ENCODE measurements around the gene NPC1L1.
A peak's percentile ranks its signal among the peaks of the same experiment; 100 is the strongest.

NPC1L1 gene

DNA sequence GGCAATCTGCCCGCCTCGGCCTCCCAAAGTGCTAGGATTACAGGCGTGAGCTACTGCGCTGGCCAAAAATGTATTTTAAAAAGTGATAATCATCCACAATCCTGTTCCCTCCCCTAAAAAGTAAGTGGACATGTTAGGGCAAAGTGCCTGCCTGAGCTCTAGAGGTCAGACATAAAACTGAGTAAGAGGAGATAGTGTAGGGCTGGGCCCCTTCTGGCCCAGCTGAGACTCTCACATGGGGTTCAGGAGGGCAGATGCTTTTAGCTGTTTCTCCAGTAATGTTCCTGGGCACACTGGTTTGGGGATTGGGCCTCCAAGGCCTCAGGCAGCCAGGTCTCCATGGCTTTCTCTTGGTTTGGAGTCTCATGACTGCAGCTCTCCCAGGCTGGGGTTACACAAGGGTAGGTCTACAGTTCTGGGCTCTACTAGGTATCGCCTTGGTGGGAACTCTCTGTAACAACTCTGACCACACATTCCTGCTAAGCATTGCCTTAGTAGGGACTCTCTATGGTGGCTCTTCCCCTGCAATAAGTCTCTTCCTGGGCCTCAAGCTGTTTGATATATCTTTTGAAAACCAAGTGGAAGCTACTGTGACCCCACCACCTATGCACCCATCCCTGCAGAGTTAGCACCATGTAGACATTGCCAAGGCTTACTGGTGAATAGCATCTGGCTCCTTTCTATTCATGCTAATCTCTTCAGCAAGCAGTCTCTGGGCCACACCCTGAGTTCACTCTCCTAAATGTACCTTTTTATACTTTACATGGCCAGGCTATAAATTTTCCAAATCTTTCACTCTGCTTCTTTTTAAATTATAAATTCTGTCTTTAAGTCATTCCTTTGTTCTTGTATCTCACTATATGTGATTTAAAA, 43.7 kb downstream of the NPC1L1 start:
- TF ChIP-seq, protein P1, sequence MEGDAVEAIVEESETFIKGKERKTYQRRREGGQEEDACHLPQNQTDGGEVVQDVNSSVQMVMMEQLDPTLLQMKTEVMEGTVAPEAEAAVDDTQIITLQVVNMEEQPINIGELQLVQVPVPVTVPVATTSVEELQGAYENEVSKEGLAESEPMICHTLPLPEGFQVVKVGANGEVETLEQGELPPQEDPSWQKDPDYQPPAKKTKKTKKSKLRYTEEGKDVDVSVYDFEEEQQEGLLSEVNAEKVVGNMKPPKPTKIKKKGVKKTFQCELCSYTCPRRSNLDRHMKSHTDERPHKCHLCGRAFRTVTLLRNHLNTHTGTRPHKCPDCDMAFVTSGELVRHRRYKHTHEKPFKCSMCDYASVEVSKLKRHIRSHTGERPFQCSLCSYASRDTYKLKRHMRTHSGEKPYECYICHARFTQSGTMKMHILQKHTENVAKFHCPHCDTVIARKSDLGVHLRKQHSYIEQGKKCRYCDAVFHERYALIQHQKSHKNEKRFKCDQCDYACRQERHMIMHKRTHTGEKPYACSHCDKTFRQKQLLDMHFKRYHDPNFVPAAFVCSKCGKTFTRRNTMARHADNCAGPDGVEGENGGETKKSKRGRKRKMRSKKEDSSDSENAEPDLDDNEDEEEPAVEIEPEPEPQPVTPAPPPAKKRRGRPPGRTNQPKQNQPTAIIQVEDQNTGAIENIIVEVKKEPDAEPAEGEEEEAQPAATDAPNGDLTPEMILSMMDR (IDR thresholded peaks at IDR 0.05; ENCODE audit: low read depth, low read length, missing control alignments), result no peak
- H3K27me3 ChIP-seq (replicated peaks), result no peaks in the 10 kb centered on the region
- no peak for DNase-seq
- H3K36me3 ChIP-seq (replicated peaks), result no peaks in the 10 kb centered on the region
- in situ Hi-C loops (cut with HindIII; ENCODE audit: low pct_ligation_motif_present, low sequenced_read_pairs), result loop anchor here (25.0 kb wide), 1 partner anchor 260 kb away; no protein-coding TSS in a partner anchor
- H3K4me3 ChIP-seq (ENCODE audit: low read depth, low read length), result no peak overlapping the region
- H3K27ac ChIP-seq, result no peak overlapping the region

DNA sequence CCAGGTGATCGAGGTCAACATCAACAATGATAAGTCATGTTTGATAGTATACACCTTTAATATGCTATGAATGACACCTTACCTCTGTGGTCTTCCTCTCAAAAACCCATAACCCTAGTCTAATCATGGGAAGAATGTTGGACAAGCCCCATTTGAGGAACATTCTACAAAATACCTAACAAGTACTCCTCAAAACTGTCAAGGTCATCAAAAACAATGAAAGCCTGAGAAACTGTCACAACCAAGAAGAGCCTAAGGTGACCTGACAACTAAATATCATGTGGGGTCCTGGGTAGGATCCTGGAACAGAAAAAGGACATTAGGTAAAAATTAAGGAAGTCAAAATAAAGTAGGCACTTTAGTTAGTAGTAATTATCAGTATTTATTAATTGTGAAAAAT, 44.7 kb downstream of the NPC1L1 start:
- no peak for DNase-seq
- no peak overlapping the region for H3K4me3 ChIP-seq (ENCODE audit: low read depth, low read length)
- H3K36me3 ChIP-seq (replicated peaks), result no peaks in the 10 kb centered on the region
- H3K27me3 ChIP-seq (replicated peaks), result no peaks in the 10 kb centered on the region
- in situ Hi-C loops (cut with HindIII; ENCODE audit: low pct_ligation_motif_present, low sequenced_read_pairs), result loop anchor here (25.0 kb wide), 1 partner anchor 259 kb away; no protein-coding TSS in a partner anchor
- TF ChIP-seq, protein P1 (IDR thresholded peaks at IDR 0.05; ENCODE audit: low read depth, low read length, missing control alignments), result no peak
- H3K27ac ChIP-seq, result no peak overlapping the region

DNA sequence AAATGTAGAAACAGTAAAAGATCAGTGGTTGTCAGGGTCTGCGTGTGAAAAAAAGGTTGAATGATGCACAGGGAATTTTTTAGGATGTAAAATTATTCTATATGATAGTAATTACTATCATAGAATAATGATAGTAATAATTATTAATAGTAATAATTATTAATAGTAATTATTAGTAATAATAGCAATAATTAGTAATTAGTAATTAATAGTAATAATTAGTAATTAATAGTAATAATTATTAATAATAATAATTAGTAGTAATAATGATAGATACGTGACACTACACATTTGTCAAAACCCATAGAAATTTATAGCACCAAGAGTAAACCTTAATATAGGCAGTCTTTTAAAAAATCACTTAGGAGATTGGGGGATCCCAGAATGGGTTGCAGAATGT, 46.2 kb downstream of the NPC1L1 start:
- Histone ChIP-seq H3K27me3 (replicated peaks) (no peaks in the 10 kb centered on the region), H3K4me3 (ENCODE audit: low read depth, low read length) (no peak overlapping the region), H3K27ac (no peak overlapping the region), H3K36me3 (replicated peaks) (no peaks in the 10 kb centered on the region)
- in situ Hi-C loops (cut with HindIII; ENCODE audit: low pct_ligation_motif_present, low sequenced_read_pairs), result loop anchor here (25.0 kb wide), 1 partner anchor 258 kb away; no protein-coding TSS in a partner anchor
- TF ChIP-seq, protein P1 (IDR thresholded peaks at IDR 0.05; ENCODE audit: low read depth, low read length, missing control alignments), result no peak
- DNase-seq, result no peak

DNA sequence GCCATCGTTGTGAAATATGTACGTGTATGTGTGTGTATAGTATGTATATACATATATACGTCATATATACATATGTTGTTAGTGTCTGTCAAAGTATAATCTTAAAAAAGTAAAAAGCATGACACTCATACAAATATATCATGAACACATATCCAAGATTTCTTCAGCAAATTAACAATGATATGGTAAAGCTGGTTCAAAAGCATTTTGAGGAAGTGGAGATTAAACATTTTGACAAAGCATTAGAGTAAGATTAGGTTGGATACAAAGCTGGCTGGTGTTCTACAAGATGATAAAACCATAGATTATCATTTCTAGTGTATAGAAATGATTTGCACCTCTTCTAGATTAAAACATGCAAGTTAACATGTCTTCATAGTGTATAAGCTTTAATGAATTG, 49.9 kb downstream of the NPC1L1 start:
- Histone ChIP-seq H3K4me3 (ENCODE audit: low read depth, low read length) (peak overlapping the region; percentile 76), H3K27ac (peak overlapping the region; percentile 99), H3K36me3 (replicated peaks) (no peaks in the 10 kb centered on the region), H3K27me3 (replicated peaks) (no peaks in the 10 kb centered on the region)
- in situ Hi-C loops (cut with HindIII; ENCODE audit: low pct_ligation_motif_present, low sequenced_read_pairs), result loop anchor here (25.0 kb wide), 1 partner anchor 254 kb away; no protein-coding TSS in a partner anchor
- TF ChIP-seq, protein P1 (IDR thresholded peaks at IDR 0.05; ENCODE audit: low read depth, low read length, missing control alignments), result no peak
- DNase-seq, result no peak

DNA sequence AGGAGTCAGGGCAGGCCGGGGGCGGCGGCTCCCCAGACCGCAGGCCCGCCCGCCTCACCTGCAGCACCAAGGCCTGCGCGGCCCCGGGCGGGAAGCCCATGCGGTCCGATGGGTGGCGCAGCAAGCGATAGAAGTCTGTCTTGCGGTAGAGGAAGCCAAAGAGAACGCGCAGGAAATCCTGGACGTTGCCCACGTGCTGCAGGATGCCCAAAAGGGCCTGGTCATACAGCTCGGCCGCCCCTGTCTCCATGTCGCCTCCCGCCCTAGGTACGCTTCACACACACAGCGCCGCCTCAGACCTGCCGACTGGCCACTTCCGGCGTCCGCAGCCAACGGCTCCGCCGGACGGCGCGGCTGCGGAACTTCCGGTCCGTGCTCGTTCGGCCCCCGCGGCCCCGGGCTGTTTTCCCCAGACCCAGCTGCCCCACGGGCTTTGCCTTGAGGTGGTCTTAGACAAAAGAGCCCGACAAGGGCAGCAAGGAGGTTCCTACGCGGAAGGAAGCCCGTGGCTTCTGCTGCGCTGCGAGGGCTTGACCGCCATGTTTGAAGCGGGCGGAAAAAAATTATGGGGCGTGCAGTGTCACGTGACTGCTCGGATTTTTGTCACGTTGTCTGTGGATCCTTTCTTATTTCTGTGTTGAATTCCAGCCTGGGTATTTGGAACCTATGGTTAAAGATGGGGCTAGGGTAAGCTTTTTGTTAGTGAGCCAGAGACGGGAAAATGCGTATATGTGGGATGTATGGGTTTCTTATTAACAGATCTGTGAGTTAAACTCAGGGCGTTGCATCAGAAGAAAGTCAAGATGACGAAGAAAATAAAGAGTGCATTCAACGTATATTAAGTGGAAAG, 50.6 kb downstream of the NPC1L1 start, which contains the start of gene NUDCD3:
Gene NUDCD3, minus strand, starts transcription at position 308 of the 850 bp plus-strand sequence. Its CDS starts 58 bp downstream, at position 250.
- DNase-seq, result peak; percentile 73
- TF ChIP-seq, protein P1 (IDR thresholded peaks at IDR 0.05; ENCODE audit: low read depth, low read length, missing control alignments), result peak; percentile 46
- Histone ChIP-seq H3K4me3 (ENCODE audit: low read depth, low read length) (peak within 1 kb of the TSS; percentile 76), H3K27ac (peak within 1 kb of the TSS; percentile 99), H3K36me3 (replicated peaks) (no peaks in the 10 kb centered on the region), H3K27me3 (replicated peaks) (no peaks in the 10 kb centered on the region)
- in situ Hi-C loops (cut with HindIII; ENCODE audit: low pct_ligation_motif_present, low sequenced_read_pairs), result loop anchor here (25.0 kb wide), 1 partner anchor 253 kb away; no protein-coding TSS in a partner anchor

Data from brain microvascular endothelial cell (primary cell).